Stimulated activated memory B cell treated with anti-CD40 and anti-IgM and Interleukin-4, amounts not matched to agents 10 μg/mL and 1 μg/mL and 100 μg/mL, for 72 hours (primary cell): ENCODE measurements around the gene PDE1A.

Experiments
- ATAC-seq: fragments of 150-1000 bp; cut with Tn5 transposase; 2 replicates; pipeline ENCODE4 v1.10.0; 2021
- H3K27ac Mint-ChIP-seq: one replicate; pipeline ENCODE4 v1.8.0; 2022; ENCODE audit warnings: mild to moderate bottlenecking, mixed read lengths
- H3K27me3 Mint-ChIP-seq: one replicate; pipeline ENCODE4 v1.8.0; 2022; ENCODE audit warnings: mixed read lengths
- H3K36me3 Mint-ChIP-seq: one replicate; pipeline ENCODE4 v1.8.0; 2022; ENCODE audit warnings: mixed read lengths
- H3K4me1 Mint-ChIP-seq: one replicate; pipeline ENCODE4 v1.8.0; 2022; ENCODE audit warnings: mixed read lengths
- H3K4me3 Mint-ChIP-seq: one replicate; pipeline ENCODE4 v1.8.0; 2022; ENCODE audit warnings: mild to moderate bottlenecking, moderate library complexity, mixed read lengths
- H3K9me3 Mint-ChIP-seq: one replicate; pipeline ENCODE4 v1.8.0; 2022; ENCODE audit warnings: mixed read lengths

PDE1A gene

DNA sequence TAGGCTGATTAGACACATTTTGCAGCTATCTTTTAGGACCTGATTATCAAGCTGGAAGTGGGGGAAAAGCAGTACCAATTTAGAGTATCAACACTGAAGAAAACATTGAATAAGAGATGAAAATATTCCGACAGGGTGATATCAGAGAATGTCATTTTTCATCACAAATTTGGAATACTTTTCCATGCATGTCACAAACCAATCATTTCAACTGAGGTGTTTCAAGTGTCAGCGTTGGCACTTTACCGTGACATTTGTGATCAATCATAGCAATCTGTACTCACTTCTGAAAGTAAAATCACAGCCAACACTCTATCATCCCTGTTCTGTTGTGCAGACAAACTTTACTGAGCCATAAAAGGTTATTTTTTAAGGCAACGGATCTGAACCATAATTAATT, 75.4 kb downstream of the PDE1A start:
- Mint-ChIP-seq H3K4me3 (no peak overlapping the region), H3K4me1 (no peaks in the 10 kb centered on the region), H3K9me3 (no peaks in the 10 kb centered on the region), H3K27ac (no peak overlapping the region), H3K27me3 (no peaks in the 10 kb centered on the region), H3K36me3 (no peaks in the 10 kb centered on the region)
- ATAC-seq: no peak

DNA sequence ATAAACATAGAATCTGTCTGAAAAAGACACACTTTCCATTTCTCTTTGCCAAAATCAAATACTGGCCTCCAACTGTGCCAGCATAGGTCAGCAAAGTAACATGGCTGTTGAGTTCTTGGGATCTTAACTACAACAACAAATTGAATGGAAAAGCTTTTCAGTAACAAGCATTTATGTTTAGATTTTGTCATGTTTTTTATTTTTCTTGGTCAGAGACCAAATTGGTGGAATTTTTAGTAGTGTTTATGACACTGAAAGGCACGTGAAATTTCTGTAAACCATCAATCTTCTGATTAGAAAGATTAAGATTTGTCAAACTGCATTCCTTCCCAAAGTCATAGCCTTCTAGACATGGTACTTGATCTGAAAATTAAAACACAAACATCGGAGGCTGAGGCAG, 77.6 kb downstream of the PDE1A start:
- H3K27ac Mint-ChIP-seq: no peak overlapping the region
- H3K27me3 Mint-ChIP-seq: no peaks in the 10 kb centered on the region
- H3K4me1 Mint-ChIP-seq: no peaks in the 10 kb centered on the region
- no peak for ATAC-seq
- no peak overlapping the region for H3K4me3 Mint-ChIP-seq
- H3K36me3 Mint-ChIP-seq: no peaks in the 10 kb centered on the region
- H3K9me3 Mint-ChIP-seq: peaks cover 3% of the 10 kb centered on the region

DNA sequence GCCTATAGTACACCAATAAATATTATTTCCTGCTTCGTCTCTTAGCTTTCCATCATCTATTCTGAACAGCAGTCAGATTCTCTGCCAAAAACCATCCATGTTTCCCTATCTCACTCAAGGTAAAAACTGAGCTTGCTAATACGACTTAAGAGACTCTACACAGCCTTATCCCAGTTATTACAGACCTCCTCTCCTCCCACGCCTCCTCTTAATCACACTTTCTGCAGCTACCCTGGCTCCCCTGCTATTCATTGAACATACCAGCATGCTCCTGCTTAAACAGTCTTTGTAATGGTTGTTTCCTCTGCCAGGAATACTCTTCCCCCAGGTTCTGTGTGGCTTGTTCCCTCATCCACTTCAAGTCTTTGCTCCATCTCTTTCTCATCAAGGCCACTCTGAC, 81.5 kb downstream of the PDE1A start:
- no peak overlapping the region for H3K27ac Mint-ChIP-seq
- H3K36me3 Mint-ChIP-seq: no peaks in the 10 kb centered on the region
- H3K4me1 Mint-ChIP-seq: no peaks in the 10 kb centered on the region
- no peak for ATAC-seq
- H3K9me3 Mint-ChIP-seq: peaks cover 3% of the 10 kb centered on the region
- H3K27me3 Mint-ChIP-seq: no peaks in the 10 kb centered on the region
- H3K4me3 Mint-ChIP-seq: no peak overlapping the region

DNA sequence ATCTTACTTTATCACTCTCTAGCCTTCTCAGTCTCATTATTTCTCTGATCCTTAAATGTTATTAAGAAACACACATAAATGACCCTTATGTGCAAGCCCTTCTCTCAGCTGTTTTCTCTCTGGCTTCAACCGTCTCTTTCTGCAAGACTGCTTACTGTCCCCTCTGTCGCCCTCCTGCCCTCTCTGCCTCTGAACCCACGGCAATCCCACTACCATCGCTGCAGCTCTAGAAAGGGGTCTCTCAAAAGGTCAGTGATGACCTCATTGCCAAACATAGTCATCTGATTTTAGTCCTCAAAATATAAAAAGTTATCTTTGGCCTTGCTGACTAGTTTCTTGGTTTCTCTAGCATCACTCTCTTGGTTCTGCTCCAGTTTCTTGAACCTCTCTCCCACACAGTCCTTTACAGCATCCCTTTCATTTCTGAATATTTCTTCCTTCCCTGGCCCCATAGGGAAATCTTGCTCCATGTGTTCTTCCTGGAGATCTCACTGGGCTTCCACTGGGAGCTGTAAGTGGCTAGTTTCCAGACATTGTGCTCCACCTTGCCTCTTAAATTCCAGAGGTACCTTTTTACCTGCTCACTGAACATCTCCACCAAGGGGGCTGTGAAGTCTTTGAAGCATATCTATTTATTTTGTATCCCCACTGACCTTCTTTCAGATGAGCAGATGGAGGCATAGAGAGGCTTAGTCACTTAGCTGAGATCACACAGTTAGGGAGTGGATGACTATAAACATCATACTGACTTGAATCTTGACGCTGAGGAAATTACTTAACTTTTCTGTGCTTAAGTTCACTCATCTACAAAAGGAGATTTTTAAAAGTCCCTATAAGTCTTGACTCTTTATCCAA, 96.2 kb downstream of the PDE1A start:
- Mint-ChIP-seq H3K4me3 (no peak overlapping the region), H3K9me3 (peaks cover 9% of the 10 kb centered on the region), H3K27me3 (no peaks in the 10 kb centered on the region), H3K27ac (no peak overlapping the region), H3K4me1 (no peaks in the 10 kb centered on the region), H3K36me3 (no peaks in the 10 kb centered on the region)
- no peak for ATAC-seq

DNA sequence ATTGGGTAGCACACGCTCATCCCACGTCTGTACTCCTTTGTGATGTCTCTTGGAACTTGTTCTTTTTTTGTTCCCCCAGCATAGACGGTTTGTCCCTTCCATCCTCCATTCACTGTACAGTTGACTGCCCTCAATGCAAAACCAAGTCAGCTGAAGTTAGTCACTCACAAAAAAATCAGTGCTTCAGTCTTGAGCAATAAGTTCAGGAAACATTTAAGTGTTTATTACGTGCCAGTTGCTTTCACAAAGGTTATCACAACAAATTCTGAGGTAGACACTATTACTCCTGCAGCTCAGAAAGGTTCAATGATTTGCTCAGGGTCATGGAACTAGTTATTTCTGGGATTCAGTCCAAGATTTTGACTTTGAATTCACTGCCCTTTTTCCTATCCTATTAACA, 102.2 kb downstream of the PDE1A start:
- H3K27ac Mint-ChIP-seq: no peak overlapping the region
- ATAC-seq: no peak
- H3K27me3 Mint-ChIP-seq: no peaks in the 10 kb centered on the region
- H3K4me3 Mint-ChIP-seq: no peak overlapping the region
- no peaks in the 10 kb centered on the region for H3K36me3 Mint-ChIP-seq
- no peaks in the 10 kb centered on the region for H3K9me3 Mint-ChIP-seq
- H3K4me1 Mint-ChIP-seq: no peaks in the 10 kb centered on the region

DNA sequence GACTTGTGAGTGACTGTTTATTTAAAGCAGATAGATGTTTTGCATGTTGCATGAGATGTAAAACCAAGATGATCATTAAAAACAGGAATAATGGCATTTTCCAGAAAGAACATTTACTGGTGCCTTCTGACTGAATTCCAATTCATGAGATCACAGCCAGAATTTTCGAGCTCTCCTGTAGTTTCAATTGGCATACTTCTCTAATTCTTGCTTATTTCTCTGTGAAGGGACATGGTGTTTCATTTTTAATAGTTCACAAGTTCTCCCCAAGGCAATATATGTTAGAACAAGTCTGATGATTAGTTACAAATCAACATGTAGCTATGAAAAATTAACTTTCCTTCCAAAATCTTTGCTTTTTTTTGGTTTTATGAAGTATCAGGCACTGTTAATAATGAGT, 105.7 kb downstream of the PDE1A start:
- Mint-ChIP-seq H3K4me3 (no peak overlapping the region), H3K27me3 (no peaks in the 10 kb centered on the region), H3K4me1 (no peaks in the 10 kb centered on the region), H3K36me3 (no peaks in the 10 kb centered on the region), H3K27ac (no peak overlapping the region), H3K9me3 (no peaks in the 10 kb centered on the region)
- ATAC-seq: no peak

DNA sequence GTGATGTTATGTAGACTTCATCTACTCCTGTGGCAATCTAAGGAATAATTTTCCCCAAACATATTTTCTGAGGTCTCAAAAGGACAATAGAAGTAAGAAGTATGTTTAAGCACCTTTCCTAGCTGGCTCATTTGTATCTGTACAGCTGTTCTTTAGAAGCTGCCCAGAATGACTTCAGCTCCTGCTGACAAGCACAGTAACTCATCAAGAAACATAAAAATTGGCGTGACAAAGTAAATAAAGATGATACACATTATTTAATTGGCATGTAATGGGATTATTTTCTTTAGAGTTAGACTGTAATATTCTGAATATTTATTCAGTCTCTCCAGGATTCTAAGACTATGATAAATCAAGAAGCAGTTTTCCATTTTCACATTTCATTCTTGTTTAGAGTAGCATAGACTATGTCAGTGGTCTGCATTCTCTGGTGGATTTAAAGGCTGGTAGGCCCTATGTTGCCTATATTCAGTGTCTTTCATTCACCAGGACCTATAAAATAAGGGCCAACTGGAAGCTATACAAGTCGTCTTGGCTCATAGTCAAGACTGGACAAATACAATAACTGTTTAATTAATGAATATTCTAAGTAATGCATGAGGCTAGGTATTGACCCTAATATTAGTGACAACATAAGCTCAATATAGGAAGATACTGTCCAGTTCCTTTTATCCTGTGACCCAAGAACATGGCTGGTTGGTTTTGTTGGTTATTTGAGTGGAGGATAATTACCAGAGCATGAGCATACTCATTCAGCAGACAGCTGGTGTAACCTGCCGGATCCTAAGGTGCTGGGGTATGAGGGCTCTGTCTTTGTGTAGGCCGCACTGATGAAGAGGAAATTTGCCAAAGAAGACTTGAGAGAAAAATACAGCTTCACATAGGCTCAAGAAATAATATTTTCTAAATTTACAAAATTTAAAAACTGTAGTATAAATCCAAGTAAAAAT, 107.0 kb downstream of the PDE1A start:
- H3K27ac Mint-ChIP-seq: no peak overlapping the region
- H3K36me3 Mint-ChIP-seq: no peaks in the 10 kb centered on the region
- no peaks in the 10 kb centered on the region for H3K4me1 Mint-ChIP-seq
- no peak for ATAC-seq
- no peaks in the 10 kb centered on the region for H3K27me3 Mint-ChIP-seq
- H3K9me3 Mint-ChIP-seq: no peaks in the 10 kb centered on the region
- H3K4me3 Mint-ChIP-seq: no peak overlapping the region

DNA sequence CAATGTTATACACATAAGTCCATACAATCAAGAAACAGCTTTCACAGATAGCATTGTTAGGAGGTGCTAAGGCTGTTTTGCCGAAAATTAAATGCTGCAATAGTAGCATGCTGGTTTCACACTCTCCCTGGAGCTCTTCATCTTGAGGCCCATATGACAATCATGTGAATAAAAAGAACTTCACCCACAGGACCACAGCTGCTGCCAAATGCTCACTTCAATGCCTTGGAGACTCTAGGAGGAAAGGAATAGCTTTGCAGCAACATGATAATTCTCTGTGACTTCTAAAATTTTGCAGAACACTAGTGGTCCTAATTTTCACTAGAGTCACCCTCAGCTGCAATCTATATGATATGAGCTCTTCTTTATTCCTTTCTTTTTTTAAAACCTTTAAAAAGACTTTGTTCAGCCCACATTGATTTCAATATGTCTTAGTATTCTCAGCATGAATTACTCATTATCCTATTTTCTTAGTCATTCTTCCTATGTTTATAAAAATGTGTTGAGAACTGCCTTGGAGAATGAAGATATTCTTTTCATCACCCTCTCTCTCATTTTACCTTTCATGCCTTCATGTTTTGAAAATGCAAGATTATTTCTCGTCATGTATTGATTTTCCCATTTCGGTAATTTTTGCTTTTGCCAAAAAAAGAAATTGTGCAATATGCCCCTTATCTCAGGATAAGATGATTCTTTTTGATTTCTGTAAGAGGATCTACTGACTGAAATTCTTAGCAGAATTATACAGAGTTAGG, 108.2 kb downstream of the PDE1A start:
- Mint-ChIP-seq H3K27ac (no peak overlapping the region), H3K4me3 (no peak overlapping the region)

DNA sequence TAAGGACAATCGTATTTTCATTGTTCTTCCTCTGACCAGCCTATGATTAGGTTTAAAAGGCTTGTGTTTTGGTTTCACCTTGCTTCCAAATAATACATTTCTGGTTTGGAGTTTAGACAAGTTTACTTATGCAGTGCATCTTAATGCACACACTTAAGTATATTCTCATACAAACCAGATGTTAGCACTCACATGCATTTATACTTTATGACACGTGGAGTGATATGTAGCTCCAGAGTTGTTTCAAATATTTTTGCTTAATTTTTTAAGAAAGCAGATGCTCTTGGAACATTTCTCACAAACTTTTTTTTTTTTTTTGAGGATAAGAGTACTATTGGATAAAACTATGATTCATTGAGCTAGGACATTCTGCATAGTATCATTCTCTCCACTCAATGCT, 109.9 kb downstream of the PDE1A start:
- no peaks in the 10 kb centered on the region for H3K27me3 Mint-ChIP-seq
- H3K4me1 Mint-ChIP-seq: no peaks in the 10 kb centered on the region
- no peak overlapping the region for H3K27ac Mint-ChIP-seq
- no peak for ATAC-seq
- H3K36me3 Mint-ChIP-seq: no peaks in the 10 kb centered on the region
- no peak overlapping the region for H3K4me3 Mint-ChIP-seq
- no peaks in the 10 kb centered on the region for H3K9me3 Mint-ChIP-seq

More for the DNA sequence above, 108.2 kb downstream of the PDE1A start:
- Mint-ChIP-seq H3K4me1 (no peaks in the 10 kb centered on the region), H3K27me3 (no peaks in the 10 kb centered on the region), H3K36me3 (no peaks in the 10 kb centered on the region), H3K9me3 (no peaks in the 10 kb centered on the region)
- ATAC-seq: no peak

DNA sequence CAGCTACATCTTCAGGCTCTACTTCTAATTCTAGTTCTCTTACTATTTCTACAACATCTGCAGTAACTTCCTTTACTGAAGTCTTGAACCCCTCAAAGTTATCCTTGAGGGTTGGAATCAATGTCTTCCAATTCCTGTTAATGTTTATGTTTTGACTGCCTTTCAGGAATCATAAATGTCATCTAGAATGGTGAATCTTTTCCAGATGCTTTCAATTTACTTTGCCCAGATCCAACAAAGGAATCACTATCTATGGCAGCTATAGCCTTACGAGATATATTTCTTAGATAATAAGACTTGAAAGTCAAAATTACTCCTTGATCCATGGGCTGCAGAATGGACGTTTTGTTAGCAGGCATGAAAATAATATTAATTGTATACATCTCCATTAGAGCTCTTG, 123.9 kb downstream of the PDE1A start:
- Mint-ChIP-seq H3K9me3 (no peaks in the 10 kb centered on the region), H3K27me3 (no peaks in the 10 kb centered on the region), H3K27ac (no peak overlapping the region), H3K4me3 (no peak overlapping the region), H3K4me1 (no peaks in the 10 kb centered on the region), H3K36me3 (no peaks in the 10 kb centered on the region)
- ATAC-seq: no peak

DNA sequence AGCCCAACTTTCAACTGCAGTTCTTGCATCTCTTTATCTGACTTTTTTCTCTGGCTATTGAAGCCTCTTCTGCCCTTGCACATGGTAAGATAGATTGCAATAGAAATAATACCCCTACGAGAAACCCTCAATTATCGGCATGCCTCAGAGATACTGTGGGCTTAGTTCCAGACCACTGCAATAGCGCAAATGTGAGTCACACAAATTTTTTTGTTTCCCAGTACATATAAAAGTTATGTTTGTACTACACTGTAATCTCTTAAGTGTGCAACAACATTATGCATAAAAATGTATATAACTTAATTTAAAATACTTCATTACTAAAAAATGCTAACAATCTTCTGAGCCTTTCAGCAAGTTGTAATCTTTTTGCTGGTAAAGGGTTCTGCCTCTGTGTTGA, 124.7 kb downstream of the PDE1A start:
- H3K27ac Mint-ChIP-seq: no peak overlapping the region
- no peak overlapping the region for H3K4me3 Mint-ChIP-seq
- H3K27me3 Mint-ChIP-seq: no peaks in the 10 kb centered on the region
- no peaks in the 10 kb centered on the region for H3K9me3 Mint-ChIP-seq
- no peaks in the 10 kb centered on the region for H3K4me1 Mint-ChIP-seq
- H3K36me3 Mint-ChIP-seq: no peaks in the 10 kb centered on the region
- no peak for ATAC-seq

DNA sequence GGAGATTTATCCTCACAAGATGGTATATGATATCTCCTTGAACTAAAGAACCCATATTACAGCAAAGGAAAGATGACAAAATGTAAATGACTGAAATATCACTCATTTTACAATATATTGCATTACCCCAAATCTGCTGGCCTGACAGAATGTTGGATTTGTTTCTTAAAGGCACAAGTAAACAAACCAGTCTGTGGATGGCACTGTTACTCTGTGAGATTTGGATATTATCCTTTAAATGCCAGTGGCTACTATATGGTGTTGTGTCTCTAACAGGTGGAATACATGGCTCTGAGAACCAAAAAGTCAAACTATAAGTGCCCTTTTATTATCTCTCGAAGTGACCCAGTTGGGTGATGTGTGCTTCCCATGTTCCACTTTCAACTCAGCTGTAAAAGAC, 125.7 kb downstream of the PDE1A start:
- H3K27me3 Mint-ChIP-seq: no peaks in the 10 kb centered on the region
- no peak overlapping the region for H3K27ac Mint-ChIP-seq
- no peak overlapping the region for H3K4me3 Mint-ChIP-seq
- H3K36me3 Mint-ChIP-seq: no peaks in the 10 kb centered on the region
- no peak for ATAC-seq
- no peaks in the 10 kb centered on the region for H3K4me1 Mint-ChIP-seq
- no peaks in the 10 kb centered on the region for H3K9me3 Mint-ChIP-seq

DNA sequence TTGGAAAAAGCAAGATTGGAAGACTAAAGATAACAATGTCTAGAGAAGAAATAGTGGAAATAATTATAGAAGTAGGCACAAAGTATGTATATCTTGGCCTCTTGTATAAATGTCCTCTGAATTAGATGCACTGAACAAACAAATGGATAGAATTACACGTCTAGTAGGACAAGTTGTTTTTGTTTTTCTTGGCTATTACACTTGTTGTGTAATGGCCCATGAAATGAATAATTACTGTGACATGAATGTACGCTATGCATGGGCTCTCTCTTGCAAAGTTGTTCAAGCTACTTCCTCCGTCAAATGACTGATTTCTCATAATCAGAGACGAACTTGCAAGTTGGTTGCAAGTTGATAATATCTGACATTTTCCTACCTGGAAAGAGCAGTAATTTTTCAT, 126.2 kb downstream of the PDE1A start:
- Mint-ChIP-seq H3K9me3 (no peaks in the 10 kb centered on the region), H3K27me3 (no peaks in the 10 kb centered on the region), H3K4me1 (no peaks in the 10 kb centered on the region), H3K36me3 (no peaks in the 10 kb centered on the region), H3K27ac (no peak overlapping the region), H3K4me3 (no peak overlapping the region)
- no peak for ATAC-seq

DNA sequence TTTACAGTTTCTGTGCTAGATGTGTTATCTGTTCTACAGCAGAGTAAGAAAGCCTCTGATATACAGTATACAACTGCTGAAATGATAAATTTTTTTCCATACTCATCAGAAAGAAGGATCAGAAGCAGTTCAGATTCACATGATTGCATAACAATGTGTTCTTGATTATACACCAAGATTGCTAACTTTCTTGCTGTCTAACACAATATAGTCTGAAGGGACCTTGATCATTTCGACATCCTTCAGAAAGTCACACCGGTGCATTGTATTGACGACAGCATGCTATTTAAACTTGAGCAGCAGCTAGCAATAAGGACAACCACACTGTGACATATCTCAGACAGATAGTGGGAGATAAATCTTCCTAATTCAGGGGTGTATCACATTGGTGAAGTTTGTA, 127.2 kb downstream of the PDE1A start:
- Mint-ChIP-seq H3K4me1 (no peaks in the 10 kb centered on the region), H3K4me3 (no peak overlapping the region), H3K27ac (no peak overlapping the region), H3K27me3 (no peaks in the 10 kb centered on the region), H3K9me3 (no peaks in the 10 kb centered on the region), H3K36me3 (no peaks in the 10 kb centered on the region)
- ATAC-seq: no peak

DNA sequence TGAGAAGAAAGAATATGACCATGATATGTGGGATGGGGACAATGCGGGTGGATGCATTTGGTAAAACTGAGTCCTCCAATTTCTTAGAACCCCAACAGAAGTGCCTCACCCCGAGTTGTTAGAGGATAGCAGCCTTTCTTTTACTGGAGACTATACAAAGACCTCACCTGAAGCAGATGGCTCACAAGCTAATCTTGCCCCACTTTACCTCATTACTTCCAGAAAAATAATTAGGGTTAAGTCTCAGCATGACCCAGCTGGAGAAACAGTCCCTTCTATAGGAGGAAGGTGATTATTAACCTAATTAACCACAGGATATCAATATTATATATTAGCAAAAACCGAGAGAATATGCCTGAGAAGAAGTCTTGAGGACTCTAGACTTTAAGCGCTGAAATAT, 128.4 kb downstream of the PDE1A start:
- ATAC-seq: no peak
- Mint-ChIP-seq H3K27me3 (no peaks in the 10 kb centered on the region), H3K4me1 (no peaks in the 10 kb centered on the region)

More for the DNA sequence above, 128.4 kb downstream of the PDE1A start:
- Mint-ChIP-seq H3K36me3 (no peaks in the 10 kb centered on the region), H3K27ac (no peak overlapping the region), H3K9me3 (no peaks in the 10 kb centered on the region), H3K4me3 (no peak overlapping the region)
